ENCODE results near the gene SLC27A5.

SLC27A5 gene

DNA sequence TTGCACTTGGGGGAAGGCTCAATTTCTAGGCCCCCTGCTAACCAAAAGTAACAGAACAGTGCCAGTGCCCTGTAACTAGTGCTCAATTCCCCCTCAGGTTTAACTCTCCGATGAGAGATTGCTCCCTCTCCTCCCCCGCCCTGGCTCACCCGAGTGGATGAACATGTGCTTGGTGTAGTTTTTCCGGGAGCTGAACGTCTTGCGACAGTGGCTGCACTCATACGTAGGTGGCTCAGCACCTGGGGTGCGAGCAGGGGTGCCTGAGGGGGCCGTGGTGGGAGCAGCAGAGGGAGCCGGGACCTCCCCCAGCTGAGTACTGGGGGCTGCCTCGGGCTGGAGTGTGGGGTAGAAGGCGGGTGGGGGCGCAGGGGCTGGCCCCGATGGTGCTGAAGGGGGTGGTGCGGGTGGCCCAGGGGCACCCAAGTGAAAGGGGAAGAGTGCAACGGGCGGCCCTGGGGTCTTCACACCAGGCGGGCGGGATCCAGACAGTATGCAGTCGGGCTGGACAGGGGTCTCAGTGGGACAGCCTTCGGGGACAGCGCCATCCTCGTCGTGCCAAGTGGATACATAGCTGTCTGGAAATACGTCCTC, 4.5 kb upstream of the SLC27A5 start:
- TF ChIP-seq, protein P1, sequence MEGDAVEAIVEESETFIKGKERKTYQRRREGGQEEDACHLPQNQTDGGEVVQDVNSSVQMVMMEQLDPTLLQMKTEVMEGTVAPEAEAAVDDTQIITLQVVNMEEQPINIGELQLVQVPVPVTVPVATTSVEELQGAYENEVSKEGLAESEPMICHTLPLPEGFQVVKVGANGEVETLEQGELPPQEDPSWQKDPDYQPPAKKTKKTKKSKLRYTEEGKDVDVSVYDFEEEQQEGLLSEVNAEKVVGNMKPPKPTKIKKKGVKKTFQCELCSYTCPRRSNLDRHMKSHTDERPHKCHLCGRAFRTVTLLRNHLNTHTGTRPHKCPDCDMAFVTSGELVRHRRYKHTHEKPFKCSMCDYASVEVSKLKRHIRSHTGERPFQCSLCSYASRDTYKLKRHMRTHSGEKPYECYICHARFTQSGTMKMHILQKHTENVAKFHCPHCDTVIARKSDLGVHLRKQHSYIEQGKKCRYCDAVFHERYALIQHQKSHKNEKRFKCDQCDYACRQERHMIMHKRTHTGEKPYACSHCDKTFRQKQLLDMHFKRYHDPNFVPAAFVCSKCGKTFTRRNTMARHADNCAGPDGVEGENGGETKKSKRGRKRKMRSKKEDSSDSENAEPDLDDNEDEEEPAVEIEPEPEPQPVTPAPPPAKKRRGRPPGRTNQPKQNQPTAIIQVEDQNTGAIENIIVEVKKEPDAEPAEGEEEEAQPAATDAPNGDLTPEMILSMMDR (IDR thresholded peaks at IDR 0.05; ENCODE audit: control extremely low read depth, extremely low read depth, low read depth, missing control alignments): no peak
- POLR2A ChIA-PET: no interaction called here
- CTCF ChIA-PET: interaction anchor here (1.1 to 5.9 kb wide), 2 partner anchors 16 to 65 kb away, joined by 5 to 60 read pairs; no protein-coding TSS in a partner anchor
- no peak for DNase-seq (ENCODE audit: extremely low spot score)

DNA sequence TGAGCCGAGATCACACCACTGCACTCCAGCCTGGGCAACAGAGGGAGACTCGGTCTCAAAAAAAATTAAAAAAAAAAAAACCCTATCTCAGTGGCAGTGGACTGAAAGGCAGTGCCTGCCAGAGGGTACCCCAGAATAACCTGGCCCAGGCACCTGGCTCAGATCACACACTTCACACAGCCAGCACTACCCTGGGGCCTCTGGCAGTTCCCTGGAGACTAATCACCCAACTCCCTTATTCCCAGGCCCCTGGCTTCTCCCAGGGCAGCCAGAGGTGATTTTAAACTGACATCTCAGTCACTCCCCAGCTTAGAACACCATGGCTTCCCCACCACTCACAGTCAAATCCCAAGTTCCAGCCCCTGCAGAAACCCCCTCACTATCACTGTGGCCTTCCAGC, 3.5 kb upstream of the SLC27A5 start:
- TF ChIP-seq, protein P1 (IDR thresholded peaks at IDR 0.05; ENCODE audit: control extremely low read depth, extremely low read depth, low read depth, missing control alignments): no peak
- ChIA-PET POLR2A (interaction anchor here (0.7 kb wide), 1 partner anchor 26 kb away, joined by 3 read pairs; no protein-coding TSS in a partner anchor), CTCF (interaction anchor here (0.8 kb wide), 1 partner anchor 65 kb away, joined by 4 read pairs; no protein-coding TSS in a partner anchor)
- no peak for DNase-seq (ENCODE audit: extremely low spot score)

DNA sequence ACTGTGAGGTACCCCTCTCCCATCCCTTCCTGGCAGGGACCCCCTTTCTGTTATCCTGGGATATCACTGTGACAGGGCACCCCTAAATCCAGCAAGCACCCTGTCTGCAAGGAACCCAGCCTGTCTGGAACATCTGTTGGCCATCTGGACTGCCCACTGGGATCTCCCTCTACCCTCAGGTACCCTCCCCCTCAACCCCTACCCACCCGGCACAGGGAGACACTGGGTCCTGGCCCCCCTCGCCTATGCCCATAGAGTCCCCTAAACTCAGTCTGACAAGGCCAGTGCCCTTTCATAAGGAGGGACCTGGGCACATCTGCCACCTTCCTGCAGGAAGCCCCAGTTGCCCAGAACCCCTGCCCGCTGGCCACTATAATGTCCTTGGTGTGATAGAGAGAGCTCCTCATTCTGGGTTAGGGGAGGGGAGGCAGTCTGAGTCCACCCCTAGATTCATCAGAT, 2.8 kb upstream of the SLC27A5 start:
- TF ChIP-seq, protein P1 (IDR thresholded peaks at IDR 0.05; ENCODE audit: control extremely low read depth, extremely low read depth, low read depth, missing control alignments): no peak
- ChIA-PET POLR2A (interaction anchor here (0.5 to 1.2 kb wide), 4 partner anchors 26 to 108 kb away, joined by 3 to 4 read pairs (median 4); no protein-coding TSS in a partner anchor), CTCF (interaction anchor here (0.6 to 2.5 kb wide), 32 partner anchors 8 to 176 kb away, joined by 3 to 39 read pairs (median 4); partner anchors contain the start of genes CHMP2A, TRIM28 and ZNF446)
- DNase-seq (ENCODE audit: extremely low spot score): no peak

DNA sequence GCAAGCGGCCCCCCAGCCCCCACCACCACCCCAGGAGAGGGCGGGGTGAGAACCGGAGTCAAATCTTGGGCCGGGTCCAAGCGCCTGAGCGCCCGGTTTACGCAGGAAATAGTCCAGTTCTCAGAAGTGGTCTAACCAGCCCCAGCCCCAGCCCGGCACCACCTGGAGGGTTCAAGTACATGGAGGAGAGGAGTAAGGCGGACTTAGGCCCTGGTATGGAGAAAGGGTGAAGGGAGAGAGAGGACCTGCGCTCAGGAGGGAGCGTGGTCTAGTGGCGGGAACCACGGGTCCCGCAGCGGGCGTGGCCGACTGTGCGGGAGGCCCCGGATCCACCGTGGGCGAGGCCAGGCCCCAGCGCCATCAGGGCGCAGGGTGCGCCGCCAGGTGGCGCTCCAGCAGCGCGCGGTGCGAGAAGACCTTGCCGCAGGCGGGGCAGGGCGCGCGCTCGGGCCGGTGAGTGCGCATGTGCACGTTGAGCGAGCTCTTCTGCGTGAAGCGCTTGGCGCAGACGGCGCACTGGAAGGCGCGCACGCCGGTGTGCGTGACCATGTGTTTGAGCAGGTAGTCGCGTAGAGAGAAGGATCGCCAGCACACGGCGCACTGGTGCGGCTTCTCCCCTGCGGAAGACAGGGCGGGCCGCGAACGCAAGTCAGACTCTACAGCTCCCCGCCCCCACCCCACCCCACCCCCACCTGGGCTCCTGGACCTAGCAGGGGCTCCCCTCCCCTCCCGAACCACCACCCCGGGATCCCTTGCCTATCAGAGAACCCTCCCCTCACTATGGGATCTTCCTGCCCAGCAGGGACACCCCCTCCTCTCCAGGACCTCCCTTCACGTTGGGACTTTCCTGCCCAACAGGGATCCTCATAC, 2.1 kb upstream of the SLC27A5 start:
- ChIA-PET POLR2A (interaction anchor here (0.5 to 1.2 kb wide), 5 partner anchors 14 to 107 kb away, joined by 3 to 4 read pairs (median 3); no protein-coding TSS in a partner anchor), CTCF (interaction anchor here (0.6 to 2.5 kb wide), 32 partner anchors 9 to 175 kb away, joined by 3 to 39 read pairs (median 4); partner anchors contain the start of genes CHMP2A, TRIM28 and ZNF446)
- peak; percentile 96 for DNase-seq (ENCODE audit: extremely low spot score)
- TF ChIP-seq, protein P1 (IDR thresholded peaks at IDR 0.05; ENCODE audit: control extremely low read depth, extremely low read depth, low read depth, missing control alignments): peak; percentile 98

DNA sequence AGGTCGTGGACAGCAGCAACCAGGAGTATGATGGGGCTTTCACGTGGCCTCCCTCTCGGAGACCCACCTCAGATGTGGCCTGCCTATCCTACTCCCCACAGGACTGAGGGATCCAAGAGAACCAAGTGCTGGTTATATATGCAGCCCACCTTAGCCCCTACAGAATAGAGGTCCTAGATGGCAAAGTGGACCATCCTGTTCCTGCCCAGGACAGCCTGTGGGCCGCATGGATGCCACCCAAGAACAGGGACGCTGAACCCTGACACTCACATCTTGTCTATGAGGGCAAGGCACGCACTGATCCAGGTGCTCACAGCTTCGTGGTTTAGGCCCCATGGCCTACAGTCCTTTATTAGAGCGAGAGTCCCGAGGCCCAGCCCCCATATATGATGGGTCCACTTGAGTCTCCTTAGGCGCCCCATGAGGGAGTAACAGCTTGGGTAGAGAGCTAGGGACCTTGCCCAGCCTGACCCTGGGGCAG, 1.5 kb upstream of the SLC27A5 start:
- POLR2A ChIA-PET: interaction anchor here (0.6 to 1.0 kb wide), 3 partner anchors 13 to 46 kb away, joined by 3 to 4 read pairs (median 3); no protein-coding TSS in a partner anchor
- TF ChIP-seq, protein P1 (IDR thresholded peaks at IDR 0.05; ENCODE audit: control extremely low read depth, extremely low read depth, low read depth, missing control alignments): no peak
- no peak for DNase-seq (ENCODE audit: extremely low spot score)
- CTCF ChIA-PET: interaction anchor here (1.0 to 2.5 kb wide), 19 partner anchors 9 to 83 kb away, joined by 3 to 39 read pairs (median 5); partner anchors contain the start of genes CHMP2A and ZNF446

All from GM10248 (cell line).